ENCODE measurements around the gene UPP1.

UPP1 gene

GRCh38 chr7:48090095-48090805, 1.2 kb downstream of the UPP1 start:
- no peak for ATAC-seq
- TF ChIP-seq TOX (CRISPR knock-in tag; IDR thresholded peaks at IDR 0.05; ENCODE audit: borderline replicate concordance) (no peak), ZFP3 (CRISPR knock-in tag; IDR thresholded peaks at IDR 0.05) (no peak), CREB5 (CRISPR knock-in tag; IDR thresholded peaks at IDR 0.05; ENCODE audit: low read depth) (no peak), POU6F1 (CRISPR knock-in tag; IDR thresholded peaks at IDR 0.05; ENCODE audit: borderline replicate concordance, low read depth) (no peak), TSHZ2 (CRISPR knock-in tag; IDR thresholded peaks at IDR 0.05) (no peak), BACH2 (CRISPR knock-in tag; IDR thresholded peaks at IDR 0.05; ENCODE audit: borderline replicate concordance) (no peak), GLIS3 (CRISPR knock-in tag; IDR thresholded peaks at IDR 0.05) (no peak), CSDC2 (CRISPR knock-in tag; IDR thresholded peaks at IDR 0.05) (no peak), ARNTL (CRISPR knock-in tag; IDR thresholded peaks at IDR 0.05; ENCODE audit: borderline replicate concordance, low read depth) (no peak), ZFP30 (CRISPR knock-in tag; IDR thresholded peaks at IDR 0.05) (no peak), RARB (CRISPR knock-in tag; IDR thresholded peaks at IDR 0.05) (no peak), TCF4 (CRISPR knock-in tag; IDR thresholded peaks at IDR 0.05; ENCODE audit: borderline replicate concordance) (no peak)

- no peak for ATAC-seq
- TF ChIP-seq ZNF8 (CRISPR knock-in tag; IDR thresholded peaks at IDR 0.05) = no peak
- TF ChIP-seq ZNF565 (CRISPR knock-in tag; conservative IDR thresholded peaks at IDR 0.05; ENCODE audit: low read depth) = no peak
- no peak for TF ChIP-seq TSHZ2 (CRISPR knock-in tag; IDR thresholded peaks at IDR 0.05)
- TF ChIP-seq SNAI2 (CRISPR knock-in tag; IDR thresholded peaks at IDR 0.05) = no peak
- no peak for TF ChIP-seq PPARA (CRISPR knock-in tag; IDR thresholded peaks at IDR 0.05; ENCODE audit: borderline replicate concordance)
- TF ChIP-seq CSRNP3 (CRISPR knock-in tag; IDR thresholded peaks at IDR 0.05) = no peak
- no peak for TF ChIP-seq ISL1 (CRISPR knock-in tag; IDR thresholded peaks at IDR 0.05)
- no peak for TF ChIP-seq OSR1 (CRISPR knock-in tag; IDR thresholded peaks at IDR 0.05)
- no peak for TF ChIP-seq CREB5 (CRISPR knock-in tag; IDR thresholded peaks at IDR 0.05; ENCODE audit: low read depth)
- TF ChIP-seq ZC3H10 (CRISPR knock-in tag; IDR thresholded peaks at IDR 0.05) = no peak
- TF ChIP-seq ZFP3 (CRISPR knock-in tag; IDR thresholded peaks at IDR 0.05) = no peak
- no peak for TF ChIP-seq CSDC2 (CRISPR knock-in tag; IDR thresholded peaks at IDR 0.05)
- TF ChIP-seq GLIS3 (CRISPR knock-in tag; IDR thresholded peaks at IDR 0.05) = no peak
Observed at GRCh38 chr7:48091506-48092433, 2.7 kb downstream of the UPP1 start.

Measured in SK-N-SH treated with all-trans-retinoic acid at 6 μM for 48 hours (cell line).